Astrocyte (in vitro differentiated cells and primary cell): Measurements from ENCODE around the gene SNRNP25. TPM values are rescaled to one million over a fixed set of nuclear protein-coding genes. Genes with fewer than 3 reads are reported as not detected.

Experiments
- DNase-seq: peaks from one replicate; pipeline ENCODE4 v3.0.0-alpha.2; 2010; ENCODE audit warnings: low read depth
- FAIRE-seq: peaks from 2 replicates; lab custom pipeline; 2011; peaks lifted over from hg19 to GRCh38; lab: Jason Lieb, UNC
- H2AFZ ChIP-seq: 2 replicates; pipeline ENCODE4 v1.6.0; 2012; ENCODE audit warnings: low read depth, low read length, inconsistent platforms
- H3K27ac ChIP-seq: 2 replicates; pipeline ENCODE4 v1.5.1; 2011; ENCODE audit warnings: low read depth, low read length, inconsistent platforms
- H3K27me3 ChIP-seq: 2 replicates; pipeline ENCODE4 v1.6.0; 2011; ENCODE audit warnings: low read length, inconsistent platforms; ENCODE audit not compliant: insufficient read depth
- H3K36me3 ChIP-seq: 2 replicates; pipeline ENCODE4 v1.5.1; 2011; ENCODE audit warnings: low read length, inconsistent platforms; ENCODE audit not compliant: insufficient read depth
- H3K4me1 ChIP-seq: 2 replicates; pipeline ENCODE4 v1.5.1; 2011; ENCODE audit warnings: low read length, inconsistent platforms; ENCODE audit not compliant: insufficient read depth
- H3K4me2 ChIP-seq: 2 replicates; pipeline ENCODE4 v1.6.0; 2012; ENCODE audit warnings: low read length, inconsistent platforms
- H3K4me3 ChIP-seq: 2 replicates; pipeline ENCODE4 v1.5.1; 2011; ENCODE audit warnings: low read depth, mild to moderate bottlenecking, low read length, inconsistent platforms; ENCODE audit not compliant: insufficient read depth
- H3K79me2 ChIP-seq: 2 replicates; pipeline ENCODE4 v1.6.0; 2012; ENCODE audit warnings: mild to moderate bottlenecking, low read length, inconsistent platforms; ENCODE audit not compliant: insufficient read depth
- H3K9ac ChIP-seq: 2 replicates; pipeline ENCODE4 v1.6.0; 2012; ENCODE audit warnings: mild to moderate bottlenecking, low read length, inconsistent platforms
- H3K9me3 ChIP-seq: 2 replicates; pipeline ENCODE4 v1.5.1; 2012; ENCODE audit warnings: low read depth, mild to moderate bottlenecking, low read length, inconsistent platforms; ENCODE audit not compliant: insufficient read depth
- H4K20me1 ChIP-seq: 2 replicates; pipeline ENCODE4 v1.6.0; 2012; ENCODE audit warnings: low read length, inconsistent platforms; ENCODE audit not compliant: insufficient read depth
- H3K27ac Mint-ChIP-seq: one replicate; pipeline ENCODE4 v1.8.0; 2021; ENCODE audit warnings: mild to moderate bottlenecking, mixed read lengths; ENCODE audit not compliant: unreplicated experiment
- H3K27me3 Mint-ChIP-seq: one replicate; pipeline ENCODE4 v1.8.0; 2021; ENCODE audit warnings: low read depth, mixed read lengths; ENCODE audit not compliant: unreplicated experiment
- H3K36me3 Mint-ChIP-seq: one replicate; pipeline ENCODE4 v1.8.0; 2021; ENCODE audit warnings: low read depth, mixed read lengths; ENCODE audit not compliant: unreplicated experiment
- H3K4me1 Mint-ChIP-seq: one replicate; pipeline ENCODE4 v1.8.0; 2021; ENCODE audit warnings: low read depth, mixed read lengths; ENCODE audit not compliant: unreplicated experiment
- H3K4me3 Mint-ChIP-seq: one replicate; pipeline ENCODE4 v1.8.0; 2021; ENCODE audit warnings: mild to moderate bottlenecking, moderate library complexity, mixed read lengths; ENCODE audit not compliant: unreplicated experiment
- H3K9me3 Mint-ChIP-seq: one replicate; pipeline ENCODE4 v1.8.0; 2021; ENCODE audit warnings: mild to moderate bottlenecking, mixed read lengths; ENCODE audit not compliant: unreplicated experiment
- CTCF ChIP-seq: IDR thresholded peaks from 2 replicates; pipeline ENCODE4 v1.5.1; 2011; ENCODE audit warnings: low read depth, mild to moderate bottlenecking, inconsistent platforms, low read length, moderate library complexity; ENCODE audit not compliant: insufficient read depth
- EZH2 ChIP-seq: IDR thresholded peaks from 2 replicates; pipeline ENCODE4 v1.6.1; 2012; ENCODE audit warnings: mild to moderate bottlenecking, low read length, inconsistent platforms; ENCODE audit not compliant: insufficient read depth
- total RNA-seq: library from RNA; stranded (reverse); gene quantifications from 2 replicates; pipeline ENCODE4 v1.2.1, GENCODE V29; 2021

The SNRNP25 gene
- total RNA-seq, 1 donor from 2014 or later: 34.1 TPM

- H3K4me3 ChIP-seq: no peak overlapping the region
- H3K27me3 ChIP-seq: no peaks in the 10 kb centered on the region
- H3K9me3 ChIP-seq: no peaks in the 10 kb centered on the region
- no peak overlapping the region for H3K9ac ChIP-seq
- no peak for TF ChIP-seq EZH2
- TF ChIP-seq CTCF: peak; percentile 8
- peak overlapping the region; percentile 70 for H3K27ac ChIP-seq
- FAIRE-seq (no peak), DNase-seq (peak; percentile 67)
- Mint-ChIP-seq H3K27me3 (no peaks in the 10 kb centered on the region), H3K9me3 (no peaks in the 10 kb centered on the region), H3K27ac (peak overlapping the region; percentile 79), H3K36me3 (peaks cover 3% of the 10 kb centered on the region), H3K4me3 (peak overlapping the region; percentile 62), H3K4me1 (peaks cover 37% of the 10 kb centered on the region)
- H4K20me1 ChIP-seq: peaks cover 16% of the 10 kb centered on the region
- peaks cover 25% of the 10 kb centered on the region for H3K79me2 ChIP-seq
- H2AFZ ChIP-seq: no peak overlapping the region
- peaks cover 60% of the 10 kb centered on the region for H3K4me1 ChIP-seq
- peaks cover 2% of the 10 kb centered on the region for H3K36me3 ChIP-seq
- H3K4me2 ChIP-seq: peak overlapping the region; percentile 98
These were observed 22.2 kb downstream of the SNRNP25 start for GRCh38 chr16:75580-76501.

GRCh38 chr16:76535-77272 lies 23.1 kb downstream of the SNRNP25 start:
- Histone ChIP-seq H3K9ac (peak overlapping the region; percentile 89), H3K9me3 (no peaks in the 10 kb centered on the region), H4K20me1 (peaks cover 9% of the 10 kb centered on the region), H3K4me3 (peak overlapping the region; percentile 69), H3K4me1 (peaks cover 53% of the 10 kb centered on the region), H3K36me3 (peaks cover 2% of the 10 kb centered on the region), H3K4me2 (peak overlapping the region; percentile 98), H3K27me3 (no peaks in the 10 kb centered on the region), H2AFZ (no peak overlapping the region), H3K79me2 (peaks cover 16% of the 10 kb centered on the region), H3K27ac (peak overlapping the region; percentile 70)
- Mint-ChIP-seq H3K4me1 (peaks cover 36% of the 10 kb centered on the region), H3K27me3 (no peaks in the 10 kb centered on the region), H3K36me3 (peaks cover 3% of the 10 kb centered on the region), H3K4me3 (peak overlapping the region; percentile 67), H3K9me3 (no peaks in the 10 kb centered on the region), H3K27ac (peak overlapping the region; percentile 66)
- TF ChIP-seq EZH2 (no peak), CTCF (no peak)
- FAIRE-seq (no peak), DNase-seq (peak; percentile 75)
